Caco-2 (cell line): Measurements from ENCODE around the gene USP24. TPM values are rescaled to one million over a fixed set of nuclear protein-coding genes. Genes with fewer than 3 reads are reported as not detected.

Source experiments
- BruUV-seq: library from RNA; stranded (reverse); fragments of 400-500 nt; replicated peaks from 2 replicates; lab custom pipeline; 2021; lab: Mats Ljungman, UMichigan
- CTCF ChIA-PET: fragments of 300-600 bp; sonication (Branson Sonifier 250); formaldehyde crosslinking; loops from one replicate; lab custom pipeline; 2022; ENCODE audit warnings: antibody characterized with exemption; lab: Charles Lee
- POLR2A ChIA-PET: fragments of 300-600 bp; sonication (Branson Sonifier 250); formaldehyde crosslinking; loops from one replicate; lab custom pipeline; 2022; ENCODE audit warnings: antibody characterized with exemption; lab: Charles Lee
- DNase-seq, 2 experiments: peaks; one replicate each; pipeline versions ENCODE4 v3.0.0 to v3.0.0-alpha.2; 2020 to 2022
- H3K27me3 ChIP-seq: replicated peaks from 2 replicates; pipeline ENCODE4 v1.6.0; 2011; ENCODE audit warnings: low read length; ENCODE audit not compliant: control insufficient read depth, insufficient read depth
- H3K36me3 ChIP-seq: 2 replicates; pipeline ENCODE4 v1.5.1; 2011; ENCODE audit warnings: low read length; ENCODE audit not compliant: control insufficient read depth, insufficient read depth
- H3K4me1 ChIP-seq: fragments of 250-450 bp; sonication (Bioruptor Pico); 2 replicates; pipeline ENCODE4 v1.5.1; 2020; ENCODE audit warnings: mild to moderate bottlenecking
- H3K4me3 ChIP-seq: 2 replicates; pipeline ENCODE4 v1.5.1; 2011; ENCODE audit warnings: low read depth, mild to moderate bottlenecking, control low read depth, low read length
- H3K9me3 ChIP-seq: fragments of 250-450 bp; sonication (Bioruptor Pico); 2 replicates; pipeline ENCODE4 v1.5.1; 2020; ENCODE audit warnings: mild to moderate bottlenecking, moderate library complexity
- H3K27ac Mint-ChIP-seq: one replicate; pipeline ENCODE4 v1.8.0; 2022; ENCODE audit warnings: mixed read lengths; ENCODE audit not compliant: unreplicated experiment
- H3K27me3 Mint-ChIP-seq: one replicate; pipeline ENCODE4 v1.8.0; 2022; ENCODE audit warnings: mixed read lengths; ENCODE audit not compliant: insufficient read depth, unreplicated experiment
- H3K36me3 Mint-ChIP-seq: one replicate; pipeline ENCODE4 v1.8.0; 2022; ENCODE audit warnings: mild to moderate bottlenecking, mixed read lengths; ENCODE audit not compliant: insufficient read depth, unreplicated experiment
- H3K4me1 Mint-ChIP-seq: one replicate; pipeline ENCODE4 v1.8.0; 2022; ENCODE audit warnings: low read depth, mixed read lengths; ENCODE audit not compliant: unreplicated experiment
- H3K4me3 Mint-ChIP-seq: one replicate; pipeline ENCODE4 v1.8.0; 2022; ENCODE audit warnings: mild to moderate bottlenecking, moderate library complexity, mixed read lengths; ENCODE audit not compliant: unreplicated experiment
- H3K9me3 Mint-ChIP-seq: one replicate; pipeline ENCODE4 v1.8.0; 2022; ENCODE audit warnings: mixed read lengths; ENCODE audit not compliant: unreplicated experiment
- CTCF ChIP-seq, 2 experiments: fragments of 200-600 bp in 1 of 2; IDR thresholded peaks; 1 replicate in 1 of 2; 2 replicates in 1 of 2; pipeline versions ENCODE4 v1.5.1 to v1.8.0; 2011 to 2022; ENCODE audit warnings: antibody characterized with exemption in 1 of 2, control low read depth in 1 of 2, inconsistent platforms in 1 of 2, low read depth in 1 of 2, low read length in 1 of 2, mild to moderate bottlenecking in 1 of 2, moderate library complexity in 1 of 2; ENCODE audit not compliant: insufficient read depth in 1 of 2, severe bottlenecking in 1 of 2, unreplicated experiment in 1 of 2
- intact Hi-C: fragments of 100-400 bp; cut with micrococcal nuclease; formaldehyde crosslinking; loops from one replicate; pipeline ENCODE4 v1.10.0; 2022; ENCODE audit not compliant: unreplicated experiment
- total RNA-seq: library from RNA; stranded (reverse); gene quantifications from 2 replicates; pipeline ENCODE4 v1.2.3, GENCODE V29; 2022

Gene USP24
- total RNA-seq, 1 experiment from 2014 or later, result 34.7 TPM

- ChIA-PET CTCF (no interaction called here), POLR2A (no interaction called here)
- Mint-ChIP-seq H3K27me3 (no peaks in the 10 kb centered on the region), H3K4me3 (no peak overlapping the region), H3K27ac (no peak overlapping the region), H3K36me3 (peaks cover 6% of the 10 kb centered on the region), H3K9me3 (no peaks in the 10 kb centered on the region), H3K4me1 (no peaks in the 10 kb centered on the region)
- BruUV-seq, result no TSS peak
- Histone ChIP-seq H3K27me3 (no peaks in the 10 kb centered on the region), H3K36me3 (no peaks in the 10 kb centered on the region; the same call in 1 of the 2 replicates), H3K9me3 (no peaks in the 10 kb centered on the region), H3K4me3 (no peak overlapping the region), H3K4me1 (no peaks in the 10 kb centered on the region)
- no peak for TF ChIP-seq CTCF (IDR thresholded peaks at IDR 0.05; ENCODE audit: insufficient read depth in 1 of 2, low read depth in 1 of 2, low read length in 1 of 2, severe bottlenecking in 1 of 2, unreplicated experiment in 1 of 2)
- intact Hi-C loops, result no loop called here
- DNase-seq, result peak in 1 of 2 experiments; percentile 9
Measured at GRCh38 chr1:55051169-55051568, 164.0 kb downstream of the USP24 start.

- peaks cover 6% of the 10 kb centered on the region for H3K36me3 Mint-ChIP-seq
- H3K27ac Mint-ChIP-seq, result no peak overlapping the region
- no peak for DNase-seq
- POLR2A ChIA-PET, result no interaction called here
- Histone ChIP-seq H3K36me3 (no peaks in the 10 kb centered on the region; the same call in 1 of the 2 replicates), H3K4me3 (no peak overlapping the region), H3K27me3 (no peaks in the 10 kb centered on the region), H3K4me1 (no peaks in the 10 kb centered on the region), H3K9me3 (no peaks in the 10 kb centered on the region)
- H3K4me1 Mint-ChIP-seq, result no peaks in the 10 kb centered on the region
- CTCF ChIA-PET, result interaction anchor here (1.0 kb wide), 1 partner anchor 21 kb away, joined by 3 read pairs; no protein-coding TSS in a partner anchor
- no peaks in the 10 kb centered on the region for H3K9me3 Mint-ChIP-seq
- no peak for TF ChIP-seq CTCF (IDR thresholded peaks at IDR 0.05; ENCODE audit: insufficient read depth in 1 of 2, low read depth in 1 of 2, low read length in 1 of 2, severe bottlenecking in 1 of 2, unreplicated experiment in 1 of 2)
- no peaks in the 10 kb centered on the region for H3K27me3 Mint-ChIP-seq
- no TSS peak for BruUV-seq
- intact Hi-C loops, result no loop called here
- H3K4me3 Mint-ChIP-seq, result no peak overlapping the region
Measured at GRCh38 chr1:55050283-55050682, 164.9 kb downstream of the USP24 start.

GRCh38 chr1:55049914-55050278, 165.3 kb downstream of the USP24 start:
- BruUV-seq, result no TSS peak
- Mint-ChIP-seq H3K27ac (no peak overlapping the region), H3K9me3 (no peaks in the 10 kb centered on the region), H3K36me3 (peaks cover 6% of the 10 kb centered on the region), H3K27me3 (no peaks in the 10 kb centered on the region), H3K4me1 (no peaks in the 10 kb centered on the region), H3K4me3 (no peak overlapping the region)
- no peaks in the 10 kb centered on the region for H3K9me3 ChIP-seq
- TF ChIP-seq CTCF (IDR thresholded peaks at IDR 0.05; ENCODE audit: insufficient read depth in 1 of 2, low read depth in 1 of 2, low read length in 1 of 2, severe bottlenecking in 1 of 2, unreplicated experiment in 1 of 2), result no peak
- H3K4me3 ChIP-seq, result no peak overlapping the region
- CTCF ChIA-PET, result interaction anchor here (1.0 kb wide), 1 partner anchor 22 kb away, joined by 3 read pairs; no protein-coding TSS in a partner anchor
- H3K27me3 ChIP-seq, result no peaks in the 10 kb centered on the region
- peaks cover 2% of the 10 kb centered on the region for H3K36me3 ChIP-seq
- no peak for DNase-seq
- POLR2A ChIA-PET, result no interaction called here
- intact Hi-C loops, result no loop called here
- H3K4me1 ChIP-seq, result no peaks in the 10 kb centered on the region
